Measurements from ENCODE around the gene MYLK4.

MYLK4 gene

DNA sequence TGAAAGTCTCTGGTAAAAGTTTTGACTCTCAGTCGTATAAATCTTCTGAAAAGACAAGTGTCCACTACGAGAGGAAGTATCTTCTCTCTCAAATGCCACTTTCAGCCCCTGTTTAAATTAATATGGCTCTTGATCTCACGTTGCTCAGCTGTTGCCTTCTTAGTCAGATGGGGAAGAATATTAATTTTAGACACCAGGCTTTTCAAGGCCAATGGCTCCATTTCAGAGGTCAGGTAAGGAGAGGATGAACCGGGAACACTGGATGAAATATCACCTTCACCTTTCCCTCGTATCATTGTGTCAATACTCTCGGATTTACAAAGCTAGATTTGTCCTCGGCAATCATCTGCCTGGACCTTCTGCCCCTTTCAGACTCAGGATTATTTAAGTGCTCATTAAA, at the start of gene MYLK4:
Gene MYLK4, minus strand, starts transcription at position 91 of the 400 bp plus-strand sequence. CDS start 1,628 bp downstream, outside the sequence.
- no peak within 1 kb of the TSS for H3K4me3 ChIP-seq (ENCODE audit: low read length)
- no peak for TF ChIP-seq ZNF274 (IDR thresholded peaks at IDR 0.05; ENCODE audit: low read depth, low read length)

DNA sequence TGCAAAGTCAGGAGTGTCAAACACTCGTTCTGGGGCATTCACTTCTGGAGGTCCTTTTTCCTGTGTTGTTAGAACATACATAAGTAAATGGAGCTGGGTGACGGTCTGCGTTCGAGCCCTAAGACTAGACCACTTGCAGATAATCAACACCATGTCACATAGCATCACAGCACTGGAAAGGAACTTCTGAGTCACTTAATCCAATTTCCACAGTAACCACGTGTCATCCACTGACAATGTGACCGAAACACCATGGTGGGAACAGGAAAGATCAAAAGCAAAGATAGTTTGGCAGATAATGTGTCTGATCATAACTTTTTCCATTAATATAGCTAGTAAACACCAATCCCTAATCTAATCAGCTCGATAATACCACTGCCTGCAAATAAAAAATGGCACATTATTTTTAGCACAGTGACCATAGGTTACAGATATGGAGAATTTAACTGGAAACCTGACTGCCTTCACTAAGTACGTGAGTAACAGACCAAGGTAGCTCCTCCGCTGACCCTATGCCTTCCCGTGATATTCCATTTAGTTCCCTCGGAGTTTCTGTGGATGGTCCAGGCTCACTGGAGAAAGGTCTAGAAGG, 49.3 kb upstream of the MYLK4 start:
- no peak for TF ChIP-seq ZNF274 (IDR thresholded peaks at IDR 0.05; ENCODE audit: low read depth, low read length)
- H3K4me3 ChIP-seq (ENCODE audit: low read length), result no peak overlapping the region

DNA sequence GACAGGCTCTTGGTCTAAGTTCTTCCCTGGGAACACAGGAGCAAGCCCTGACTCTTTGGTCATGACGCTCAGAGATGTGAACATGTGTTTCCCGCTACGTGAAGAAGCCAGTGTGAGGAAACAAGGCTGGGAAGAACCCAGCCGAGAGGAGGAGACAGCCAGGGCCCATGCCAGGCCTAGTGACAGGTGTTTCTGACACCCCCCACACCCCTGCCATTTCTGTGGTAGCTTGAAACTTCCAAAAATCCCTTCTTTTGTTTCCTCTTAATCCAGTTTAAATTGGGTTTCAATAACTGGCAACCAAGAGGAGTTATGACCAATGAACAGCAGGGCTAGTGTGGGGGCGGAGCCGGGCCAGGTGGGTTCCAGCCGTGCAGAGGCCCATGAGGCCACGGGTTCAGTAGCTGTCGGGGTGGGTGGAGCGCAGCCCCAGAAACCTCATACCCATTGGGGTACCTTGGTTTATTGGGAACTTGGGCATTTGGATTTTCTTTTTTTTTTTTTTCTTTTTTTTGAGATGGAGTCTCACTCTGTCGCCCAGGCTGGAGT, 47.9 kb upstream of the MYLK4 start:
- no peak for TF ChIP-seq ZNF274 (IDR thresholded peaks at IDR 0.05; ENCODE audit: low read depth, low read length)
- no peak overlapping the region for H3K4me3 ChIP-seq (ENCODE audit: low read length)

DNA sequence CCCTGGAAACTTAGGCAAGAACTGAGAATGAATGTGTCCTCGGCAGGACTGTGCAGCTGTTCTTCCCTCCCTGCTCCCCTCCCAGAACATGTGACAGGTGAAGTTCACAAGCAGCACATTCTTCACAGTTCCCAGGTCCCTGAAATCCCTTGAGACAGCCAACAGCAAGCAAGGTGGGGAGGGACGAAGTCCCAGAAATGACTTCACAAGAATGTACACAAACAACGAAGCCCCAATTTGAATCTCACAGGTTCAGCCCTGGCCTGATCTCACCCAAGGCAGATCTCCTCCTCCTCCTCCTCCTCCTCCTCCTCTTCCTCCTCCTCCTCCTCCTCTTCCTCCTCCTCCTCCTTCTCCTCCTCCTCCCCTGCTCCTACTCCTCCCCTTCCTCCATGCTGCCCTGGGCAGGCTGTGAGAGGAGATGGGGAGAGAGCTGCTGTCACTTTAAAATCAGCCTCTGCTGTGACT, 46.9 kb upstream of the MYLK4 start:
- no peak overlapping the region for H3K4me3 ChIP-seq (ENCODE audit: low read length)
- TF ChIP-seq ZNF274 (IDR thresholded peaks at IDR 0.05; ENCODE audit: low read depth, low read length), result no peak

DNA sequence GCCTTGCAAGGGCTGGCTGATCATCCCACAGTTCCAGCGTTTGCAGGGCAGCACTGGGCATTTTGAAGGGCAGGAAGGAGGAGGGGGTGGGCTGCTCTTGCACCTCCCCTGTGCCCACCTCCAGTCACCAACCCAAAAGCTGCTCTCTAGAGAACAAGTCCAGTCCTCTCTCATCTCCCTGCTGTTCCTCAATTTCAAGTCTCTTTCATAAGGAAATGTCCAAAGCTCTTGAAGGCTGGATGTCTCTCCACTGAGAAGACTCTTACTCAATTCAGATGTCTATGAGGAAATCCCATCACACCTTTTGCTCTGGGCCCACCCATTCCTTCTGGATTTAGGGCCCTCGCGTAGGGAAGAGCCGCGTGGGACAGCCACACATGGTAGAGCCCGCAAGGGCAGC, 46.1 kb upstream of the MYLK4 start:
- no peak for TF ChIP-seq ZNF274 (IDR thresholded peaks at IDR 0.05; ENCODE audit: low read depth, low read length)
- H3K4me3 ChIP-seq (ENCODE audit: low read length), result no peak overlapping the region

DNA sequence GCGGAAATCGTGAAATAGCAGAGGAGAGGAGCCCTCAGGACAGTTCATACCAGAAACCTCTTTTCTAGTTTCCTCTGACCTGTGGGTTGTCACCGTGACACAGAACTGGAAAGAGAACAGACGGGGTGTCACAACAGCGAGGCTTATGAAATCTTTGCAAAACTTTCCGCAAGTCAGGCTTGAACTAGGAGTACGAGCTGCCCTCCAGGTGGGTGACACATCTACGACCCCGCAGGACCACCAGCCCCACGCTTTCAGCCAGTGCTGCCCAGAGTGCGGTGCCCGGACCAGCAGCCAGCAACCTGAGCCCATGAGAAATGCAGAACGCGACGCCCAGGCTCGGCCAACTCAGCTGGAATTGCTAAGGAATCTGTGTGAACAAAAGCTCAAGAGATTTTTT, 45.2 kb upstream of the MYLK4 start:
- H3K4me3 ChIP-seq (ENCODE audit: low read length), result no peak overlapping the region
- TF ChIP-seq ZNF274 (IDR thresholded peaks at IDR 0.05; ENCODE audit: low read depth, low read length), result no peak

DNA sequence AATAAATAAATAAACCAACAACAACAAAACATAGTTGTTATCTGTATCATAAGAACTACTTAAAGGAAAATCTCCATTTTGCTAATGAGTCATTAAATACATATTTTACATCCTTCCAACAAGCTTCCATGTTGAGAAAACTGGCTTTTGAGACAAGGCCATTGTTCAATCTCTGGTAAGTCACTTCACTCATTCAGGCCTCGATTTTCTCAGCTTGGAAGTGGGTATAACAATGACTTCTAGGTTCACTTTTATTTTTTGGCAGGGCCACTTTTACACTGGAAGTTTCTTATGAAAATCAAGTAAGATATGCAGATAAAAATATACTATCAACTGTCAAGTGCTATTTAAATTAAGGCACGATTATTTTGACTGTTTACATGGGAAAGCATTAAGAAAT, 44.4 kb upstream of the MYLK4 start:
- H3K4me3 ChIP-seq (ENCODE audit: low read length), result no peak overlapping the region
- no peak for TF ChIP-seq ZNF274 (IDR thresholded peaks at IDR 0.05; ENCODE audit: low read depth, low read length)

DNA sequence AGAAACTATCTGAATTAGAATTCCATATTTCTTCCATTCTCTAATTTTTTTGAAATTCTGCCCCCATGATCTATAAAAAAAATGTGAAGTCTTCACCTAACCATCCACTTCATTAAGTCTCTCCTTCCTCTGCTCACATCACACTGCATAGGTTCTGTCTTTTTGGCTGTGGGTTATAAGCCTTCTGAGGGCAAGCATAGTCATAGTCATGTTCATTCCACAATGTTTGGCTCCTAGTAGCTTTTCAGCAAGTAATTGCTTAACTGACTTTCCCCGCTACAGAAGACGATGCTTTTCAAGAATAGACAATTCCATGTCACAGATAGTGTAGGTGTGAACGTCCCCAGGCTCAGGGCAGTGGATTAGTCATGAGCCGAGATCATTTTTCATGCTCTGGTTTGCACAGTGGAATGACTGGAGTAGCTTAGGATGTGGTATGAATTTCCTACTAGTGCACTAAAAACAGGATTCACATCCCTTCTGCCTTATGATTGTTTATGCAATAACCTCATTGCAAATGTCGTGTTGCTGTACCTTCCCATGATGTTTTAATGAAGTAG, 43.5 kb upstream of the MYLK4 start:
- TF ChIP-seq ZNF274 (IDR thresholded peaks at IDR 0.05; ENCODE audit: low read depth, low read length), result no peak
- no peak overlapping the region for H3K4me3 ChIP-seq (ENCODE audit: low read length)

DNA sequence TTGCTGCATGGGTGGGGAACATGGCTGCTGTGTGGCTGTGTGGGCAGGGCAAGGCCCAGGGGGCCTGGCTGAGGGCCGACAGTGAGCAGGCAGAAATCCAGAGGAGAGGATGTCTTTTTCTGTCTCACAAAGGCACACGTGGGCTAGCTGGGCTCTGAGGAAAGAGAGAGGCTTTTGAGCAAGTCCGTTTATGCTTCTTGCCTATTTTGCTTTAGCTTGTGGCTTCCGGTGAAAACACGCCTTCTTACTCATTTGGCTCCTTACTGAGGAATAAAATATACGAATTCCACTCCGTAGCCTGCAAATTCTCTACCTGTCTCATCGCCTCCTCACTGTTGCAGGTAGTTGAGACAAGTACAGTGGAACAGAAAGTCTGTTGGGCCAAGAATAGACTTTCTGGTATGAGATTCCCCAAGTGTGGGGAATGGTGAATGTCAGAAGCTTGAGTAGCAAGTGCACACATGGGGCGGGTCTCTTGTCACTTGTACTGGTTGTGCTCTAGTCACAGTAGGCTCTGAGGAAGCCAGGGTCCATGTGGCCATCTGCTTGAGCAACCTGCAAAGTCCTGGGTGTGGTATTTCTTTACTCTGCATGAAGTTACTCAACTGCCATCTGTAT, 42.9 kb upstream of the MYLK4 start:
- H3K4me3 ChIP-seq (ENCODE audit: low read length), result no peak overlapping the region
- TF ChIP-seq ZNF274 (IDR thresholded peaks at IDR 0.05; ENCODE audit: low read depth, low read length), result no peak

DNA sequence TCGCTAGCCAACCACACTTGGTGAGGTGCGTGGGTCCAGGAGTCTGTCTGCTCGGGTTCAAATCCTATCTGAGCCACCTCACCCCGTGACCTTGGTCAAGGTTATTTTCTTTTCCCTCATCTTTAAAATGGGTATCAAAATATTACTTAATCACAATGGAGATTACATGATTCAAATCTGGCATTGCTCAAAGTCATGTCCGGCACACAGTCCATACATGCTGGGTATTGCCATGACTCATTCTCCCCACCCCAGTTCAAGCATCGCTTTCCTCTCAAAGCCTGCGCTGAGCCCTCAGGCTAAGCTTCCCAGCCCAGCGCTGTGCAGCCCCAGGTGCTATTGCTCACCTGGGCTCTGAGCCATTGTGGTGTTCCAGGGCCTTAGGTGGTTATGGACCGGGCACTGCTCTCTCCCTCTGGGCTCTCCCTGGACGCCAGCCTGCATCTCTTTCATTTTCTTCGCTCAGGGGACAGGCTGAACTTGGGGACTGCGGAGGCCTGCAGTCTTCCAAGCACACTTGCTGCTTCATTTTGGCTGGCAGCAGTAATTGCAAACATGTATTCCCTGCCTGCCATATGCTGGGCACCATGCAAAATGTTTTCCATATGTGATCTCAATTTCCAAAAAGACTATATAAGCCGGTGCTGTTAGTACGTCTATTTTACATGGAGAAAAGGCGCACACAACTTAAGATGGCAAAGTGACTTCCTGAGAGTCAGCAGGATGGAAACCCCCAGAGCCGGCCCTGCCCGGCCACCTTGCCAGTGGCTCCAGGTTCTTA, 41.8 kb upstream of the MYLK4 start:
- TF ChIP-seq ZNF274 (IDR thresholded peaks at IDR 0.05; ENCODE audit: low read depth, low read length), result no peak
- H3K4me3 ChIP-seq (ENCODE audit: low read length), result no peak overlapping the region

DNA sequence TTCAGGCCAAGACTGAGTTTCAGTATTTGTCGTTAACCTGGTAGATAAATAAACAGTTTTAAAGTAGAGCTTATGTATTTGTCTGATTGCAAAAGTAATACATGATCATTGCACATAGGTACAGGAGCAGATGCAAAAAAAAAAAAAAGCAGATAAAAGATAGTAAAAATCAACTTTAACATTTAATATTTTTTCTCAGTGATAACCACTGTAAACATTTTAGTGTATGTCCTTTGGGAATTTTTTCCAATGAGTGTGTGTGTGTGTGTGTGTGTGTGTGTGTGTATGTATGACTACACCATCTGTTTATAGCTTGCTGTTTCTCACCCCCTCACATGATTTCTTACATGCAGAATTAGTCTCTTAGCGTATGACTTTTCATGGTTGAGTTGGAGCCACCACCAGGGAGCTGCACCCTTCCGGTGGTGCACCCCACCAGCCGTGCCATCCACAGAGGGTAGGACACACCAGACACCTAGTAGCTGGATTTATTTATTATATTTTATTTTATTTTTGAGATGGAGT, 40.8 kb upstream of the MYLK4 start:
- H3K4me3 ChIP-seq (ENCODE audit: low read length), result no peak overlapping the region
- TF ChIP-seq ZNF274 (IDR thresholded peaks at IDR 0.05; ENCODE audit: low read depth, low read length), result no peak

DNA sequence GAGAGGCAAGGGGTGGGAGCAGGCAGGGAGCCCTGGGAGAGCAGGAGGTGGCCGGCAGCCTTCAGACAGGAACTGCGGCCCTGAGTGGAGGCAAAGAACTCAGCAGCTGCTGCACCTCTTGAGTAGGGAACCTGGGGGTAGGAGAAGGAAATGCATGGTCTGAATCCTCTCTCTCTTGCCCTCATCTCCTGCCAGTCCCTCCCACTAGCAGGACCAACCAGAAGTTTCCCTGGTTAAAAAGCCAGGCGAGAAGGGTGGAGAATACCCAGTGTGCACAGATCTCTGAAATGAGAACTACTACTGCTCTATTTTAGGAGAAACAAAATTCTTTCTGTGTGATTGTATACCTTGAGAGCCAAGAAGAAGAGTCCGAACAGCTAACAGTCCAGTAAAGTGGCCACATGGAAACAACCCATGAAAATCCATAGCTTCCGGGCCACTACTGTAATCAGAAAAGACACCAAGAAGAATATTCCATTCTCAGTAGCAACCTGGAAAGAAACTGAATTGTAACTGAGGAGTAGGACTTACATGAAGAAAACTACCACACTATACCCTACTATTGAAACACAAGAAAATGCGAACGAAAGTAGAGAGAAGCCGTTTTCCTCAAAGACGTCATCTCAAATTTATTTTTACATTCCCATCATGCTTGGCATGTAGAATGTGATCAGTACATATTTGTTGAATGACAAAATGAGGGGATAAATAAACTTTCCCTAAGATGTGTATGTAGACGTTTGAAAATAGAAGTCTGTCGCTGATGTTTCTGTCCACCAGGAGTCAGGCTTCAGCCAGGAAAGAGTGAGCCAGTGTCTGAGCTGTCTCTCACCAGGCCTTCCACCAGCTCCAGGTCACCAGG, 40.1 kb upstream of the MYLK4 start:
- no peak for TF ChIP-seq ZNF274 (IDR thresholded peaks at IDR 0.05; ENCODE audit: low read depth, low read length)
- no peak overlapping the region for H3K4me3 ChIP-seq (ENCODE audit: low read length)

DNA sequence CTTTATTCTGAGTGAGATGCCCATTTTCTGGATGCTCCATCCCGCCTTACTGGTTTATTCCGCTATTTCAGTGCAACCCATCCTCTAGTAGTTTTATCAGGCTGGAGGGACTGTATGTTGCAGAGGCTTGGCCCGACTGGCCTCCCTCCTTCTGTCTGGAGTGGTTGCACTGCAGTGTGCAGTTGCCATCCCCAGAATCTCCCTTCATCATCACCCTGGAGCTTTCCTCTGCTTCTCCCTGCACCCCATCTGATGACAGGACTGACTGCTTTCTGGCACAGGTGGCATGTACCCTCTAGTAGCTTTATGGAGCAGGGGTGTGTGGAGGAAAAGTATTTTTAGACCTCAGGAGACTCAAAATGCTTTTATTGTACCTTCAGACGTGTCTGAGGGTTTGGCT, 35.5 kb upstream of the MYLK4 start:
- H3K4me3 ChIP-seq (ENCODE audit: low read length), result no peak overlapping the region
- TF ChIP-seq ZNF274 (IDR thresholded peaks at IDR 0.05; ENCODE audit: low read depth, low read length), result no peak

All from GM08714 (cell line).